SU-DHL-6 (cell line): Measurements from ENCODE around the gene PLEKHA7.

Experiments
- H2AFZ ChIP-seq: fragments of 200-600 bp; sonication (generic); 2 replicates; pipeline ENCODE4 v1.6.1; 2014; ENCODE audit warnings: low read depth, mild to moderate bottlenecking, moderate library complexity, mixed read lengths, antibody characterized with exemption, low read length; ENCODE audit not compliant: severe bottlenecking
- H3F3A ChIP-seq: fragments of 200-600 bp; shearing (Covaris generic); 2 replicates; pipeline ENCODE4 v1.6.0; 2016; ENCODE audit warnings: antibody characterized with exemption, mild to moderate bottlenecking; ENCODE audit not compliant: insufficient read depth
- H3K27ac ChIP-seq: fragments of 200-600 bp; sonication (generic); 2 replicates; pipeline ENCODE4 v1.5.1; 2016; ENCODE audit warnings: low read depth, mild to moderate bottlenecking, low read length, moderate library complexity, mixed read lengths
- H3K27me3 ChIP-seq: fragments of 200-600 bp; sonication (generic), shearing (Covaris generic); 2 replicates; pipeline ENCODE4 v1.6.0; 2014; ENCODE audit warnings: mild to moderate bottlenecking, low read length
- H3K36me3 ChIP-seq: fragments of 200-600 bp; sonication (generic); 2 replicates; pipeline ENCODE4 v1.6.1; 2014; ENCODE audit warnings: mild to moderate bottlenecking, low read length, mixed read lengths
- H3K4me2 ChIP-seq: fragments of 300-600, 200-600 bp; shearing (Covaris generic), sonication (generic); 2 replicates; pipeline ENCODE4 v1.6.0; 2014; ENCODE audit warnings: low read length, low read depth, mild to moderate bottlenecking; ENCODE audit not compliant: poor library complexity, severe bottlenecking
- H3K4me3 ChIP-seq: fragments of 200-600 bp; sonication (generic); 2 replicates; pipeline ENCODE4 v1.5.1; 2014; ENCODE audit warnings: antibody characterized with exemption, low read length, mild to moderate bottlenecking, mixed read lengths; ENCODE audit not compliant: insufficient read depth, poor library complexity, severe bottlenecking
- H3K79me2 ChIP-seq: fragments of 200-600 bp; sonication (generic); 2 replicates; pipeline ENCODE4 v1.6.1; 2014; ENCODE audit warnings: mild to moderate bottlenecking, low read length, moderate library complexity; ENCODE audit not compliant: insufficient read depth
- H3K9ac ChIP-seq: fragments of 200-600 bp; sonication (generic); 2 replicates; pipeline ENCODE4 v1.7.0; 2014; ENCODE audit warnings: mild to moderate bottlenecking, low read length
- H3K9me2 ChIP-seq: fragments of 200-600 bp; sonication (generic); replicated peaks from 2 replicates; pipeline ENCODE4 v1.6.1; 2014; ENCODE audit warnings: low read length; ENCODE audit not compliant: insufficient read depth
- H3K9me3 ChIP-seq: fragments of 200-600 bp; sonication (generic); 2 replicates; pipeline ENCODE4 v1.6.1; 2014; ENCODE audit warnings: low read length, mixed read lengths; ENCODE audit not compliant: insufficient read depth
- H4K20me1 ChIP-seq: fragments of 200-600 bp; sonication (generic); 2 replicates; pipeline ENCODE4 v1.6.1; 2014; ENCODE audit warnings: low read depth, mild to moderate bottlenecking, antibody characterized with exemption, low read length, moderate library complexity, mixed read lengths
- CTCF ChIP-seq: fragments of 200-600 bp; sonication (generic); IDR thresholded peaks from one replicate; pipeline ENCODE4 v1.5.1; 2017; ENCODE audit warnings: antibody characterized with exemption, mild to moderate bottlenecking, low read length, moderate library complexity; ENCODE audit not compliant: insufficient read depth, poor library complexity, severe bottlenecking
- EZH2phosphoT487 ChIP-seq: fragments of 200-600 bp; sonication (generic), shearing (Covaris generic); conservative IDR thresholded peaks from 2 replicates; pipeline ENCODE4 v1.6.1; 2018; ENCODE audit warnings: mild to moderate bottlenecking, antibody characterized with exemption, low read length, moderate library complexity, mixed read lengths

The PLEKHA7 gene

GRCh38 chr11:16854979-16855378 is 159.2 kb downstream of the PLEKHA7 start:
- Histone ChIP-seq H3K4me3 (no peak overlapping the region), H4K20me1 (no peaks in the 10 kb centered on the region), H3K79me2 (no peaks in the 10 kb centered on the region), H3K4me2 (no peak overlapping the region), H3K9me3 (no peaks in the 10 kb centered on the region), H3K27me3 (no peaks in the 10 kb centered on the region), H3K9ac (no peak overlapping the region), H3F3A (no peaks in the 10 kb centered on the region), H2AFZ (no peak overlapping the region), H3K27ac (no peak overlapping the region), H3K36me3 (no peaks in the 10 kb centered on the region), H3K9me2 (no peaks in the 10 kb centered on the region)
- no peak for TF ChIP-seq EZH2phosphoT487
- TF ChIP-seq CTCF, result no peak

DNA sequence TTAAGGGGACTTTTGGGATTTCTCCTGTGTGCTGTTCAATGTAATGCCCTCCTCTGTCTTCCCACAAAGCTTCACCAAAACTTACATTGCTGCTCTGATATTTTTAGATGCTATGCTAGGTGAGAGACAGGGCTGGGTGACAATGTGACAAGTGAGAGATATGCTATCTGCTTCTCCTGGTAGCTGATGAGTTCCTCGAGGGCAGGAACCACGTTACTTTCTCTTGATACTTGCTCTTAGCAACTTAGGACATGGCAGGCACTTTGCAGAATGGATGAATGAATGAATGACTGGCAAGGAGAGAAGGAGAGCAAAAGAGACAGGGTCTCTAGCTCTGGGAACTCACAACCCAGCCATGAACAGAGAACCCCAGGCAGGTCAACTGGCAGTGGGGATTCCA is 160.4 kb downstream of the PLEKHA7 start:
- no peaks in the 10 kb centered on the region for H3K27me3 ChIP-seq
- H3K27ac ChIP-seq, result no peak overlapping the region
- H2AFZ ChIP-seq, result no peak overlapping the region
- no peaks in the 10 kb centered on the region for H3K36me3 ChIP-seq
- H3K4me2 ChIP-seq, result no peak overlapping the region
- TF ChIP-seq EZH2phosphoT487, result no peak
- TF ChIP-seq CTCF, result no peak
- no peak overlapping the region for H3K4me3 ChIP-seq
- H4K20me1 ChIP-seq, result no peaks in the 10 kb centered on the region
- H3K79me2 ChIP-seq, result no peaks in the 10 kb centered on the region
- no peak overlapping the region for H3K9ac ChIP-seq
- H3K9me2 ChIP-seq, result no peaks in the 10 kb centered on the region
- H3K9me3 ChIP-seq, result no peaks in the 10 kb centered on the region
- no peaks in the 10 kb centered on the region for H3F3A ChIP-seq

GRCh38 chr11:16853266-16853665 is 160.9 kb downstream of the PLEKHA7 start:
- no peak for TF ChIP-seq CTCF
- no peak for TF ChIP-seq EZH2phosphoT487
- Histone ChIP-seq H3K9me2 (no peaks in the 10 kb centered on the region), H3K9ac (no peak overlapping the region), H3K27ac (no peak overlapping the region), H3K4me2 (no peak overlapping the region), H4K20me1 (no peaks in the 10 kb centered on the region), H3K27me3 (no peaks in the 10 kb centered on the region), H3K79me2 (no peaks in the 10 kb centered on the region), H3F3A (no peaks in the 10 kb centered on the region), H3K4me3 (no peak overlapping the region), H3K9me3 (no peaks in the 10 kb centered on the region), H3K36me3 (no peaks in the 10 kb centered on the region), H2AFZ (no peak overlapping the region)
